Measurements from ENCODE around the gene SLC5A8. TPM values are rescaled to one million over a fixed set of nuclear protein-coding genes. Genes with fewer than 3 reads are reported as not detected.

Gene SLC5A8, protein sequence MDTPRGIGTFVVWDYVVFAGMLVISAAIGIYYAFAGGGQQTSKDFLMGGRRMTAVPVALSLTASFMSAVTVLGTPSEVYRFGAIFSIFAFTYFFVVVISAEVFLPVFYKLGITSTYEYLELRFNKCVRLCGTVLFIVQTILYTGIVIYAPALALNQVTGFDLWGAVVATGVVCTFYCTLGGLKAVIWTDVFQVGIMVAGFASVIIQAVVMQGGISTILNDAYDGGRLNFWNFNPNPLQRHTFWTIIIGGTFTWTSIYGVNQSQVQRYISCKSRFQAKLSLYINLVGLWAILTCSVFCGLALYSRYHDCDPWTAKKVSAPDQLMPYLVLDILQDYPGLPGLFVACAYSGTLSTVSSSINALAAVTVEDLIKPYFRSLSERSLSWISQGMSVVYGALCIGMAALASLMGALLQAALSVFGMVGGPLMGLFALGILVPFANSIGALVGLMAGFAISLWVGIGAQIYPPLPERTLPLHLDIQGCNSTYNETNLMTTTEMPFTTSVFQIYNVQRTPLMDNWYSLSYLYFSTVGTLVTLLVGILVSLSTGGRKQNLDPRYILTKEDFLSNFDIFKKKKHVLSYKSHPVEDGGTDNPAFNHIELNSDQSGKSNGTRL
- not detected for total RNA-seq

DNA sequence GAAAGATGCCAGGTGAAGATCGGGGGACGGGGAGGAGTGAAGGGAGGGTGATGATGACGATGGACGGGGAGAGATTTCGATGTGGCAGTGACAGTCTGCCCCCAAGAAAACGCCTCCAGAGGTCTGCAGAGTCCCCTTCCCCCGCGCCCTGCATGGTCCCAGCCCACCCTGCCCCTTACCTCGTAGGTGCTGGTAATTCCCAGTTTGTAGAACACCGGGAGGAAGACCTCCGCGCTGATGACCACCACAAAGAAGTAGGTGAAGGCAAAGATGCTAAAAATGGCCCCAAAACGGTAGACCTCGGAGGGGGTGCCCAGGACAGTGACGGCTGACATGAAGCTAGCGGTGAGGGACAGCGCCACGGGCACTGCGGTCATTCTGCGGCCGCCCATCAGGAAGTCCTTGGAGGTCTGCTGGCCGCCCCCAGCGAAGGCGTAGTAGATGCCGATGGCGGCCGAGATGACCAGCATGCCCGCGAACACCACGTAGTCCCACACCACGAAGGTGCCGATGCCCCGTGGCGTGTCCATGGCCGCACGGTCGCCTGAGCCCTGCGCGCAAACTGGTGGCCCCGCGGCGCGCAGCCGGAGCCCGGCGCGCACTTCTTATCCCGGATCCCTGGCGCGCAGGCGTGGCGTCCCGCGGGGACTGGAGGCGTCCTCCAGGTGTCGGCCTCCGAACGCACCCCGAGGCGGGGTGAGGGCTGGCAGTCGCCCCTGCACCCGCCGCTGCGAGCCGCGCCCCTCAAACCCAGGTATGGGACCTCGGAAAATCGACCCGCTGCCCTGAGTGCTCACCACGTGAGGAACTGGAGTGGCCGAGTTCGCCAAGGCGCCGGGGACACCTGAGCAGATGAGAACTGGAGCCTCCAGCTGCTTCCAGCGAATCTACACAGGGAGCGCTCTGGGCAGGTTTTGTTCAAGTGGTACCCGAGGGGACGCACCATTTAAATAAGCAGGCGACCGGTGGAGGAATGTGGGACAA lies at the start of gene SLC5A8:
Gene SLC5A8 (minus strand): TSS at position 920 of the 984 bp plus-strand sequence. CDS start 390 bp downstream, at position 530.
- TF ChIP-seq, protein P1, sequence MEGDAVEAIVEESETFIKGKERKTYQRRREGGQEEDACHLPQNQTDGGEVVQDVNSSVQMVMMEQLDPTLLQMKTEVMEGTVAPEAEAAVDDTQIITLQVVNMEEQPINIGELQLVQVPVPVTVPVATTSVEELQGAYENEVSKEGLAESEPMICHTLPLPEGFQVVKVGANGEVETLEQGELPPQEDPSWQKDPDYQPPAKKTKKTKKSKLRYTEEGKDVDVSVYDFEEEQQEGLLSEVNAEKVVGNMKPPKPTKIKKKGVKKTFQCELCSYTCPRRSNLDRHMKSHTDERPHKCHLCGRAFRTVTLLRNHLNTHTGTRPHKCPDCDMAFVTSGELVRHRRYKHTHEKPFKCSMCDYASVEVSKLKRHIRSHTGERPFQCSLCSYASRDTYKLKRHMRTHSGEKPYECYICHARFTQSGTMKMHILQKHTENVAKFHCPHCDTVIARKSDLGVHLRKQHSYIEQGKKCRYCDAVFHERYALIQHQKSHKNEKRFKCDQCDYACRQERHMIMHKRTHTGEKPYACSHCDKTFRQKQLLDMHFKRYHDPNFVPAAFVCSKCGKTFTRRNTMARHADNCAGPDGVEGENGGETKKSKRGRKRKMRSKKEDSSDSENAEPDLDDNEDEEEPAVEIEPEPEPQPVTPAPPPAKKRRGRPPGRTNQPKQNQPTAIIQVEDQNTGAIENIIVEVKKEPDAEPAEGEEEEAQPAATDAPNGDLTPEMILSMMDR (IDR thresholded peaks at IDR 0.05; ENCODE audit: low read depth) = no peak

DNA sequence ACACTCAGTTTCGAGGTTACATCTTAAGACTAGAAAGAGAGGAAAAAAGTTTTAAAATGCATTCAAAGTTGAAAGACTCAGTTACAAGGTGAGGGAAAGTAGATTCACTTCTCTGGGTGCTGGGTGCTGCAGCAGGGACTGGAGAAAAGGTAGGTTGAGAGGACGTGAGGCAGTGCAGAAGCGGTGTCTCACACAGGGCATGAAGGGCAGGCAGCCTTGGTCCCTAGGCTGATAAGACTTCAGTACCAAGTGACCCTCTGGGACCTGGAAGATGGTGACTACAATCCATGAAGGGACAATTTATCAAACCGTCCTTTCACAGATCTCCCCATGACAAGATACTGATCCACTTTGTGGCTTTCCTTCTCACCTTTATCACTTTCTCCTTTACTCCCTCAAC lies 47.3 kb upstream of the SLC5A8 start:
- TF ChIP-seq, protein P1 (IDR thresholded peaks at IDR 0.05; ENCODE audit: low read depth) = no peak

DNA sequence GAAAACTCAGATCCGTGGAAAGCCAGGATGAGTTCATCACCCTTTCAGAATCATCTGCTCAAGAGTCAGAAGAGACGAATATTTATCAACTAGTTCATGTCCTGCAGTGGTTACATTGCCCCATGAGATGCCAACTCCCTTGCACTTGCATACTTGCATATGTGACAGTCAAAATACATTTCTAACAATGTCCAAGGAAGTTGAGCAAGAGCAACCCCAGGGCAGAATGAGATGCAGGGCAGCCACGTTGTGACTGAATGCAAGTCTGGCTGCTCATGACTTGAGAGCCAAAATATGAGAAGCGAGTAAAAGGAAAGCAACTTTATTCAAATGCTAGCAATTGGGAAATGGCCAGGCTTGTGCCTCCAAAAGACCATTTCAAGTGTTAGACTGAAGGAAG lies 46.2 kb upstream of the SLC5A8 start:
- TF ChIP-seq, protein P1 (IDR thresholded peaks at IDR 0.05; ENCODE audit: low read depth) = no peak

DNA sequence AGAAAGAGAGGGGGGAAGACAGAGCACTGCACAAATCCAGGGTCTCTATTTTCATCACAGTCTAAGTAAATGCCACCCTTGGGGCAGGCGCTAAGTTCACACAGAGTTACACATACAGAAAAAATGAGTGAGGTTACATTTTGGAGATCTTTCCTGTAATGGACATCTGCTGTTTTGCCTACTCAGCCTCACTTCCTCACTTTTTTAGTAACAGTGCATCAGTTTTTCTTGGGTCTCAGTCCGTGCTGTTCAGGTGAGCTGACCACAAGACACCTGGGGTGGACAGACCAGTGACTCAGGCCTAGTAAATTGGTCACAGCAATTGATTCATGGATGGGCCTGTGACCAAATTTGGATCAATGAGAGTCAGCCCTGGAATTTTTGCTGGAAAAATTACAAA lies 33.6 kb upstream of the SLC5A8 start:
- TF ChIP-seq, protein P1 (IDR thresholded peaks at IDR 0.05; ENCODE audit: low read depth) = no peak

DNA sequence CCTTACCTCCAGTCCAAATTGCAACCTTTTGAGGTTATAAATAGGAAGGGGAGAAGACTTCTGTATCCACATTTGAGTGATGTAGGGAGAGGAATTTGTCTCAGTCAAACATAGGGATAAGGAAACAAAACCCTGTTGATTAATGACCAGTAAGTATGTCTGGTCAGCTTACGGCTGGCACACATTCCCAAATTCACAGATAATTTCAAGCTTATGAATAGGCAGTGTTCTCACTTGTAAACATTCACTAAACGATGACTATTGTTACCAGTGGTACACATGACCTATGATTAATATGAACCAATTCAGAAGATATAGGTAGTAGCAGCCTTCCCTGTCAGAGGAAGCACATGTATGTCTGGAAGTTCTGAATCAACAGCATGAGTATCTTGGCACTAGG lies 33.0 kb upstream of the SLC5A8 start:
- TF ChIP-seq, protein P1 (IDR thresholded peaks at IDR 0.05; ENCODE audit: low read depth) = no peak

DNA sequence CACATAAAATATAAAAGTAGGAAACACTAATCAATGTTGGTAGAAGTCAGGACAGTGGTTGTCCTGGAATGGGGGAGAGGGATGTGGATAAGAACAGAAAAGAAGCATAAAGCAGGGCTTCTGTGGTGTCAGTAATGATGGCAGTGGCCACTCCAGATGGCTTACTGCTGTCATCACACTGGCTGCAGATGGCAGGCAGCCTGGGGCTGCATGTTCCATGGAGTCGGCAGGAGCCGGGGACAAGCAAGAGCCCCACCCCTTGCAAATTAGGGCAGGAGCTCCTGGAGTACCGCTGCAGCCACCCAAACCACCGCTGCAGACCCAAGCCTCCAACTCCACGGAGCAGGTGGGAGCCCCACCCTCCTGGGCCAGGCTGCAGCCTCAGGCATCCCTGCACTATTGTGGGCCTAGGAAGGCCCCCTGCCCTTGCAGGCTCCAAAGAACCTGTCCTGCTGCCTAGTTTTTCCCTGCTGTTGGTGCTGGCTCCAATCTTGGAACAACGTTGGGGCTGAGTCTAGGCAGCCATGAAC lies 28.8 kb upstream of the SLC5A8 start:
- TF ChIP-seq, protein P1 (IDR thresholded peaks at IDR 0.05; ENCODE audit: low read depth) = no peak
